CD4-positive, CD25-positive, alpha-beta regulatory T cell (primary cell): ENCODE data around the gene KCTD8. TPM values are rescaled to one million over a fixed set of nuclear protein-coding genes. Genes with fewer than 3 reads are reported as not detected.

Experiments used
- ATAC-seq, 2 donors: fragments of 150-1000 bp; cut with Tn5 transposase; one replicate each; pipeline ENCODE4 v1.10.0; 2021; ENCODE audit warnings: low read depth in 2 of 2, moderate number of reproducible peaks in 2 of 2, moderate library complexity in 1 of 2
- DNase-seq, 3 donors: peaks; one replicate each; pipeline versions ENCODE4 v3.0.0 to v3.0.0-alpha.2; 2012 to 2022; ENCODE audit warnings: mixed read lengths in 1 of 3
- H3K27ac ChIP-seq: one replicate; pipeline ENCODE4 v1.7.0; 2013; ENCODE audit warnings: mild to moderate bottlenecking, low read length; ENCODE audit not compliant: insufficient read depth, poor library complexity, severe bottlenecking
- H3K27me3 ChIP-seq: one replicate; pipeline ENCODE4 v1.7.0; 2013; ENCODE audit warnings: low read length; ENCODE audit not compliant: control insufficient read depth, insufficient read depth
- H3K36me3 ChIP-seq: one replicate; pipeline ENCODE4 v1.7.0; 2013; ENCODE audit warnings: mild to moderate bottlenecking, low read length, moderate library complexity; ENCODE audit not compliant: control insufficient read depth, insufficient read depth
- H3K4me1 ChIP-seq: 2 replicates; pipeline ENCODE4 v1.7.0; 2013; ENCODE audit warnings: mild to moderate bottlenecking, low read length; ENCODE audit not compliant: insufficient read depth, control insufficient read depth, poor library complexity, severe bottlenecking
- H3K4me3 ChIP-seq: one replicate; pipeline ENCODE4 v1.7.0; 2013; ENCODE audit warnings: low read depth, mild to moderate bottlenecking, low read length, moderate library complexity
- H3K9me3 ChIP-seq, 2 experiments: 1 replicate in 1 of 2; 2 replicates in 1 of 2; pipeline ENCODE4 v1.7.0; 2013; ENCODE audit warnings: low read length in 2 of 2, mild to moderate bottlenecking in 1 of 2, moderate library complexity in 1 of 2; ENCODE audit not compliant: control insufficient read depth in 2 of 2
- H3K27ac Mint-ChIP-seq, 3 donors: one replicate each; pipeline ENCODE4 v1.8.0; 2020 to 2022; ENCODE audit warnings: mild to moderate bottlenecking in 3 of 3, mixed read lengths in 3 of 3, moderate library complexity in 2 of 3
- H3K27me3 Mint-ChIP-seq: one replicate; pipeline ENCODE4 v1.8.0; 2022; ENCODE audit warnings: mild to moderate bottlenecking, mixed read lengths
- H3K36me3 Mint-ChIP-seq: one replicate; pipeline ENCODE4 v1.8.0; 2020; ENCODE audit warnings: mixed read lengths
- H3K4me1 Mint-ChIP-seq, 4 donors: one replicate each; pipeline ENCODE4 v1.8.0; 2020 to 2022; ENCODE audit warnings: mixed read lengths in 4 of 4, mild to moderate bottlenecking in 1 of 4
- H3K4me3 Mint-ChIP-seq, 4 donors: one replicate each; pipeline ENCODE4 v1.8.0; 2020 to 2022; ENCODE audit warnings: mild to moderate bottlenecking in 4 of 4, mixed read lengths in 4 of 4, moderate library complexity in 3 of 4
- H3K9me3 Mint-ChIP-seq, 7 donors: one replicate each; pipeline ENCODE4 v1.8.0; 2020 to 2022; ENCODE audit warnings: mixed read lengths in 7 of 7, mild to moderate bottlenecking in 3 of 7, moderate library complexity in 2 of 7
- polyA plus RNA-seq, 4 donors: library from polyadenylated mRNA; unstranded; fragments of 300-500 nt; fragmentation: Illumina TruSeq; gene quantifications; one replicate each; pipeline ENCODE4 v1.2.3, GENCODE V29; 2021
- total RNA-seq: library from RNA; stranded (reverse); gene quantifications from one replicate; pipeline ENCODE4 v1.2.3, GENCODE V29; 2022

The KCTD8 gene
- total RNA-seq (not detected), polyA plus RNA-seq (not detected)

DNA sequence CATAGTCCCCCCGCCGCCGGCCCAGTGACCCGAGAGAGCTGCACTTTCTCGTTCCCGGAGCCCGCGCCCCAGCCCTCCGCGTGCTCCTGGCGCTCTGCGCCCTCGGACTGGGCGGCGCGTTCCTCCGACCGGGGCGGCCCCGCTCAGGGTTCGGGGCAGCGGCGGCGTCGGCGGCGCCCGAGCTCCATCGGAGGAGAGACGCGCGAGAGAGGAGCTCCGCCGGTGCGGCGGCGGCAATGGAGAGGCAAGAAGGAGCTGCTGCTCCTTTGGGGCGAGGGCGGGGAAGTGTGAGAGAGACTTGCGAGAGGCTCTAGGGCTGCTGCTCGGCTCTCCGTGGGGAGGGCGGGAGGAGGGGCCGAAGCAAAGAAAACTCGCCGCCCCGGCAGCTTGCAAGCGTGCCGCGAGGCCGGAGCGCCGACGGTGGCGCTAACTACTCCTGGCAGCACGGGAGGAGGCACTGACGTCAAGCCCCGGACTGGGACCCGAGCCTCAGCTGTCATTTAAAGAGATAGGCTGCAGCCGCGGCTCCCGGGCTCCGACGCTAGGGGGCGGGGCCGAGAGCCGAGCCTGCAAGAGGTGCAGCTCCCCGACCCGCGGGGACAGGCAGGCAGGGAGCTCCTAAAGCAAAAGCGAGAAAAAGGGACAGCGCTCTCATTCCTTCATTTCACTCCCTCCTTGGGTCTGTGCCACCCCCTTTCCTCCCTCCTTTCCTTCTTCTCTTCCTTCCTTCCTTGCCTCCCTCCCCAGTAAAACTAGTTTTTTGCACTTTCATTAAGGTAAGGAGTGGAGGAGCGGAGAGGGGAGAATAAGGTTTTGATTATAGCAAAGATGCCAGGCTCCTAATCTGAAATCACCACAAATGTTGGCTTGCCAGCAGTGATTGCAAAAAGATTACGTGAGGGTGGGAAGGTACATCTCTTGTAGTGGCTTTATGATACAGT, at the start of gene KCTD8:
TSS of gene KCTD8 (minus strand) at position 289 of the 941 bp plus-strand sequence.
- H3K4me3 Mint-ChIP-seq = peak within 1 kb of the TSS; percentile 19 to 89 (median 73)
- H3K27me3 Mint-ChIP-seq = peaks cover 43% of the 10 kb centered on the region
- H3K4me1 Mint-ChIP-seq = peaks cover 0 to 12% (median 1%) of the 10 kb centered on the region in 4 donors
- DNase-seq (peak in 2 of 3 donors; percentile 19 to 77), ATAC-seq (no peak)
- H3K9me3 Mint-ChIP-seq = peaks cover 0 to 11% (median 0%) of the 10 kb centered on the region in 7 donors
- no peaks in the 10 kb centered on the region for H3K9me3 ChIP-seq
- H3K36me3 Mint-ChIP-seq = no peaks in the 10 kb centered on the region
- no peaks in the 10 kb centered on the region for H3K36me3 ChIP-seq
- H3K4me3 ChIP-seq = no peak within 1 kb of the TSS
- no peak within 1 kb of the TSS for H3K27ac Mint-ChIP-seq
- H3K27ac ChIP-seq = no peak within 1 kb of the TSS
- H3K4me1 ChIP-seq = peaks cover 10% of the 10 kb centered on the region
- peaks cover 17% of the 10 kb centered on the region for H3K27me3 ChIP-seq

DNA sequence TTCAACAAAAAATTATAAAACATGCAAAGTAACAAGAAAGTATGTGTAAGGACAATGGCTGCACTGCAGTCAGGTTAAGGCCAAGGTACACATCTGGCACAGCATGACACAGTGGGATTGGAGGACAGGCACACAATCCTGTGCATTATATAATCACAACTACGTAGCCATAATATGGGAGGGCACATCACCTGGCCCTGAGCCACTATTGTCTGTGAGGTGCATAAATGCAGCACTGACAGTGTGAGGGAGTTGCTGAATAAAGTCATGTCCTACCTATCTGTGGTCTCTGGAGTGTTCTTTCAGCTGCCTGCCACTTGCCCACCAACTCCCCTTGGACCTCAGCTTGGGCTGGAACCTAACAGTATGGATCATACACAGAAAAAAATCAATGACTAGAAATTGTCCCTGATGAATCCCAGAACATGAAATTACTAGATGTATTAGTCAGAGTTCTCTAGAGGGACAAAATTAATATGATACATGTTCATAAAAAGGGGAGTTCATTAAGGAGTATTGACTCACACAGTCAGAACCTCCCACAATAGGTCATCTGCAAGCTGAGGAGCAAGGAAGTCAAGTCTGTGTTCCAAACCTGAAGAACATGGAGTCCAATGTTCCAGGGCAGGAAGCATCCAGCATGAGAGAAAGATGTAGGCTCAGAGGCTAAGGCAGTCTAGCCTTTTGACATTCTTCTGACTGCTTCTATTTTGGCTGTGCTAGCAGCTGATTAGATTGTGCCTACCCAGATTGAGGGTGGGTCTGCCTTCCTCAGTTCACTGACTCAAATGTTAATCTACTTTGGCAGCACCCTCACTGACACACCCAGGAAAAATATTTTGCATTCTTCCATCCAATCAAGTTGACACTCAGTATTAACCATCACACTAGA, 46.4 kb upstream of the KCTD8 start:
- H3K4me1 Mint-ChIP-seq = no peaks in the 10 kb centered on the region
- ATAC-seq (no peak), DNase-seq (no peak)
- H3K4me3 ChIP-seq = no peak overlapping the region
- H3K27me3 Mint-ChIP-seq = no peaks in the 10 kb centered on the region
- H3K4me3 Mint-ChIP-seq = no peak overlapping the region
- H3K27me3 ChIP-seq = no peaks in the 10 kb centered on the region
- peaks cover 0 to 6% (median 0%) of the 10 kb centered on the region in 7 donors for H3K9me3 Mint-ChIP-seq
- H3K36me3 Mint-ChIP-seq = no peaks in the 10 kb centered on the region
- no peak overlapping the region for H3K27ac ChIP-seq
- H3K9me3 ChIP-seq = no peaks in the 10 kb centered on the region
- no peaks in the 10 kb centered on the region for H3K36me3 ChIP-seq
- H3K27ac Mint-ChIP-seq = no peak overlapping the region
- H3K4me1 ChIP-seq = no peaks in the 10 kb centered on the region

DNA sequence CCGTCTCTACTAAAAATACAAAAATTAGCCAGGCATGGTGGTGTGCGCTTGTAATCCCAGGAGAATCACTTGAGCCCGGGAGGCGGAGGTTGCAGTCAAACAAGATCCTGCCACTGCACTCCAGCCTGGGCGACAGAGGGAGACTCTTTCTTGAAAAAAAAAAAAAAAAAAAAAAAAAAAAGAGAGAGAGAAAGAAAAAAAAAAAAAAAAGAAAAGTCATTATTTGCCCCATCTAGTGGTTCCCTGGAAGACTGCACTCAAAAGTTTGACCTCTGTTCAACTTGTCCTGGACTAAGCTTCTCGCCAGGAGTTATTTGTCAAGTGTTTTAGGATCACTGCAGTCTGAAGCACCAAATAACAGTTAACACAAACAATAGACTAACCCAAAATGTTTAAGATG, 45.3 kb upstream of the KCTD8 start:
- H3K9me3 Mint-ChIP-seq = peaks cover 0 to 6% (median 0%) of the 10 kb centered on the region in 7 donors
- H3K36me3 Mint-ChIP-seq = no peaks in the 10 kb centered on the region
- no peaks in the 10 kb centered on the region for H3K27me3 Mint-ChIP-seq
- no peak overlapping the region for H3K4me3 ChIP-seq
- ATAC-seq = no peak
- no peaks in the 10 kb centered on the region for H3K4me1 Mint-ChIP-seq
- H3K36me3 ChIP-seq = no peaks in the 10 kb centered on the region
- no peaks in the 10 kb centered on the region for H3K27me3 ChIP-seq
- H3K4me1 ChIP-seq = no peaks in the 10 kb centered on the region
- H3K4me3 Mint-ChIP-seq = no peak overlapping the region
- no peaks in the 10 kb centered on the region for H3K9me3 ChIP-seq
- DNase-seq = peak in 1 of 3 donors; percentile 1
- no peak overlapping the region for H3K27ac ChIP-seq
- no peak overlapping the region for H3K27ac Mint-ChIP-seq

DNA sequence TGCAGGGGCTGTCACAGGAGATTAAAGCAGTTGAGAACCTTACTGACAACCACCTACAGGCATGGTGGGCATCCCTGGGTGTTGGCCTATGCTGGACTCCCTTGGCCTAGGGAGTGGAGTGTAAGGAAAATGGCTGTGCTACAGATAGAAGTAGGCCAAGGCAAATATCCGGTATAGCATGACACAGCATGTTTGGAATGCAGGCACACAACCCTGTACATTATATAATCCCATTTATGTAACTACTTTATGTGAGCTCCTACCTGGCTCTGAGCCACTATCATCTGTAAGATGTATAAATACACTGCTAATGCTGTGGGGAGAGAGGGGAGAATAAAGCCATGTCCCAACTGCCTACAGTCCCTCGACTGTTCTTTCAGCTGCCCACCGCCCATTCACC, 38.7 kb upstream of the KCTD8 start:
- Mint-ChIP-seq H3K27me3 (peaks cover 1% of the 10 kb centered on the region), H3K4me3 (no peak overlapping the region), H3K36me3 (no peaks in the 10 kb centered on the region), H3K4me1 (no peaks in the 10 kb centered on the region), H3K9me3 (peaks cover 0 to 11% (median 2%) of the 10 kb centered on the region in 7 donors), H3K27ac (no peak overlapping the region)
- Histone ChIP-seq H3K36me3 (no peaks in the 10 kb centered on the region), H3K4me1 (no peaks in the 10 kb centered on the region), H3K27me3 (no peaks in the 10 kb centered on the region), H3K27ac (no peak overlapping the region), H3K9me3 (no peaks in the 10 kb centered on the region), H3K4me3 (no peak overlapping the region)
- DNase-seq (no peak), ATAC-seq (no peak)

DNA sequence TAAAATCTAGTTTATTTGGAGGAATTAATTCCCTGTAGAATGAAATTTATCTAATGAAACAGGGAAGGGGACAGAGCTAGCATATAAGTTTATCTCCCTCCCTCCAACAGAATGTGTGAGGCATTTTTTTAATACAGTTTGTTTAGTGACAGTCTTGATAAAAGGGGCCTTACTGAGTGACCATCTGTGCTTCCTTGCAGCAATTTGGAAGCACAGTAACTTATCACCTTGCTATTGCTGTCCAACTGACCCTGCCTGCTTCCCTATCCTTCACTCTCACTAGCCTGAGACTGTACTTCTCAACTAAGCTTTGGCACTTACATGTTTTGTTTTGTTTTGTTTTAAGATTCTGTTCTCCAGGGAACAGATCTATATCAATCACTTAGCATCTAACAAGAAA, 31.1 kb upstream of the KCTD8 start:
- no peak for ATAC-seq
- Histone ChIP-seq H3K27ac (no peak overlapping the region), H3K4me1 (no peaks in the 10 kb centered on the region), H3K4me3 (no peak overlapping the region), H3K9me3 (no peaks in the 10 kb centered on the region), H3K27me3 (no peaks in the 10 kb centered on the region), H3K36me3 (no peaks in the 10 kb centered on the region)
- no peaks in the 10 kb centered on the region for H3K4me1 Mint-ChIP-seq
- peaks cover 0 to 14% (median 2%) of the 10 kb centered on the region in 7 donors for H3K9me3 Mint-ChIP-seq
- H3K27ac Mint-ChIP-seq = no peak overlapping the region
- H3K4me3 Mint-ChIP-seq = no peak overlapping the region
- no peak for DNase-seq
- no peaks in the 10 kb centered on the region for H3K36me3 Mint-ChIP-seq
- peaks cover 4% of the 10 kb centered on the region for H3K27me3 Mint-ChIP-seq

DNA sequence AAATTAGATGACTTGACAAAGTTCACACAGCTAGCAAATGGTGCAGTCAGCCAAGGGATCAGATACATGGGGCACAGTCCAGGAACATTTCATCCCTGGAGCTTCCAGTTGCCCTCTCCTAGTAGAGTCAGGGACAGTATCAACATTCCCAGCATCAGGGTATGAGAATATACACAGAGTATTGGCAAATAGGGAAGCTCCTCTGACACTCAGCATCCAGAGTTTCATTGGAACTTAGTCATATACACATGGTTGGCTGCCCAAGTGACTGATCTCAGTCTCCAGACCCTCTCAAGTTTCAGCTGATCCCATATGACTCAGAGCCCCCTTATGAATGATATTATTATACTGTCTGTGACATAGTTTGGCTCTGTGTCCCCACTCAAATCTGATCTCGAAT, 13.7 kb upstream of the KCTD8 start:
- Mint-ChIP-seq H3K9me3 (peaks cover 0 to 6% (median 2%) of the 10 kb centered on the region in 7 donors), H3K27ac (no peak overlapping the region), H3K4me3 (no peak overlapping the region), H3K27me3 (no peaks in the 10 kb centered on the region), H3K4me1 (no peaks in the 10 kb centered on the region), H3K36me3 (no peaks in the 10 kb centered on the region)
- DNase-seq (no peak), ATAC-seq (no peak)
- Histone ChIP-seq H3K4me1 (no peaks in the 10 kb centered on the region), H3K27me3 (no peaks in the 10 kb centered on the region), H3K4me3 (no peak overlapping the region), H3K9me3 (no peaks in the 10 kb centered on the region), H3K36me3 (no peaks in the 10 kb centered on the region), H3K27ac (no peak overlapping the region)

DNA sequence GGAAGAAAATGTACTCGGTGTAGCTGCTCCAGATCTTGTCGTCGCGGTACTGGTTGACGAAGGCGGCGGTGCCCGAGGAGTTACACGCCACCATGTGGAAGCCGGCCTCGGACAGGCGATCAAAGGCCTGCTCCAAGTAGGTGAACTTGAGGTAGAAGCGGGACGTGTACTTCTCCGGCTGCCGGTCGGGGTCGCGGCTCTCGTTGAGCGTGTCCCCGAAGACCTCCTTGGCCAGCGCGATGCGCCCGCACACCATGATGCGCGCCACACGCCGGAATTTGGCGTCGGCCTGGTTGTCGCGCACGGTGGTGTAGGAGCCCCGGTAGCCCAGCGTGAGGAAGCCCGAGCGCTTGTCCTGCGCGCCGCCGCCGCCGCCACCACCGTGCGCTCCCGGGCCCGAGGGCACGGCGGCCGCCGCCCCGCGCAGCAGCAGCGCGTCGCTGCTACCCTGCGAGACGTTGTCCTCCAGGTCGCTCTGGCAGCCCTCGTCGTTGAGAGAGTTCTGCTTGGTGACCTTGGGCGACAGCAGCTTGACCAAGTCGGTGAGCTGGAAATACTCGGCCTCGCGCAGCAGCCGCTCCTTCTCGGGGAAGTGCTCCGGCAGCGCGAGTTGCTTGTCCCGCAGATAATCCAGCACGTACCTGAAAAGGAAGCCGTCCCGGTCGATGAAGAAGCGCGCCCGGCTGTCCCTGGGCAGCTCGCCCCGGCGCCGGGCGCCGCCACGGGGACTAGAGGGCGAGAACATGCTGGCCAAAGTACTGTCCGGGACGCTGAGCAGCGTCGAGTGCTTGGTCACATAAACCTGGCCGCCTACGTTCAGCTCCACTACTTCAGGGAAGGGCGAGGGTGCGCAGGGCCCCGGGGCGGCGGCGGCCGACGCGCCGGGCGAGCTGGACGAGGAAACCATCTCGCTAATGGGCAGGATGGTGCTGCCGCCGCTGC, 775 bp downstream of the KCTD8 start:
- Mint-ChIP-seq H3K36me3 (no peaks in the 10 kb centered on the region), H3K27ac (no peak overlapping the region), H3K4me3 (peak overlapping the region in 1 of 4 donors; percentile 16), H3K9me3 (peaks cover 0 to 11% (median 0%) of the 10 kb centered on the region in 7 donors), H3K27me3 (peaks cover 48% of the 10 kb centered on the region), H3K4me1 (peaks cover 0 to 12% (median 1%) of the 10 kb centered on the region in 4 donors)
- H3K9me3 ChIP-seq = no peaks in the 10 kb centered on the region
- no peak overlapping the region for H3K4me3 ChIP-seq
- ATAC-seq = no peak
- H3K4me1 ChIP-seq = peaks cover 10% of the 10 kb centered on the region
- peak in 1 of 3 donors; percentile 1 for DNase-seq
- H3K27me3 ChIP-seq = peaks cover 17% of the 10 kb centered on the region
- H3K36me3 ChIP-seq = no peaks in the 10 kb centered on the region
- H3K27ac ChIP-seq = no peak overlapping the region
